Fibroblast of the aortic adventitia (primary cell): ENCODE measurements around the gene TNPO3. TPM values are rescaled to one million over a fixed set of nuclear protein-coding genes. Genes with fewer than 3 reads are reported as not detected.
A peak's percentile ranks its signal among the peaks of the same experiment; 100 is the strongest.

Experiments
- DNase-seq: peaks from one replicate; pipeline ENCODE4 v3.0.0-alpha.2; 2010; ENCODE audit warnings: low read depth
- H3K4me3 ChIP-seq: 2 replicates; pipeline ENCODE4 v1.5.1; 2011; ENCODE audit warnings: low read depth, mild to moderate bottlenecking, control low read depth, low read length, moderate library complexity
- CTCF ChIP-seq: IDR thresholded peaks from 2 replicates; pipeline ENCODE4 v1.5.1; 2011; ENCODE audit warnings: mild to moderate bottlenecking, low read length, control low read depth, inconsistent platforms; ENCODE audit not compliant: insufficient read depth
- total RNA-seq: library from RNA; depleted of rRNA; stranded (reverse); fragments of >200 nt; gene quantifications from 2 replicates; pipeline ENCODE4 v1.2.3, GENCODE V29; 2012; ENCODE audit warnings: low replicate concordance

Gene TNPO3
- 56.7 and 63.3 TPM in 2 replicates for total RNA-seq

GRCh38 chr7:129054438-129055293 is at the start of gene TNPO3:
Gene TNPO3 (minus strand): TSS chr7:129055111. CDS start chr7:129054770, 341 bp downstream.
- peak within 1 kb of the TSS; percentile 83 for H3K4me3 ChIP-seq
- DNase-seq: peak; percentile 92
- TF ChIP-seq CTCF: peak; percentile 6

- no peak for TF ChIP-seq CTCF
- DNase-seq: no peak
- H3K4me3 ChIP-seq: no peak overlapping the region
These were observed 48.8 kb upstream of the TNPO3 start for GRCh38 chr7:129103561-129104324.

- TF ChIP-seq CTCF: no peak
- no peak for DNase-seq
- H3K4me3 ChIP-seq: no peak overlapping the region
These were observed 46.8 kb upstream of the TNPO3 start for GRCh38 chr7:129101746-129102145.

- DNase-seq: no peak
- no peak for TF ChIP-seq CTCF
- H3K4me3 ChIP-seq: no peak overlapping the region
These were observed 45.9 kb upstream of the TNPO3 start for GRCh38 chr7:129100827-129101166.

GRCh38 chr7:129098409-129099084 is 43.6 kb upstream of the TNPO3 start:
- H3K4me3 ChIP-seq: no peak overlapping the region
- TF ChIP-seq CTCF: no peak
- no peak for DNase-seq

GRCh38 chr7:129095258-129095657 is 40.3 kb upstream of the TNPO3 start:
- no peak for TF ChIP-seq CTCF
- H3K4me3 ChIP-seq: no peak overlapping the region

More at GRCh38 chr7:129095258-129095657, 40.3 kb upstream of the TNPO3 start:
- DNase-seq: no peak
